ENCODE measurements around the gene CASKIN1.

DNA sequence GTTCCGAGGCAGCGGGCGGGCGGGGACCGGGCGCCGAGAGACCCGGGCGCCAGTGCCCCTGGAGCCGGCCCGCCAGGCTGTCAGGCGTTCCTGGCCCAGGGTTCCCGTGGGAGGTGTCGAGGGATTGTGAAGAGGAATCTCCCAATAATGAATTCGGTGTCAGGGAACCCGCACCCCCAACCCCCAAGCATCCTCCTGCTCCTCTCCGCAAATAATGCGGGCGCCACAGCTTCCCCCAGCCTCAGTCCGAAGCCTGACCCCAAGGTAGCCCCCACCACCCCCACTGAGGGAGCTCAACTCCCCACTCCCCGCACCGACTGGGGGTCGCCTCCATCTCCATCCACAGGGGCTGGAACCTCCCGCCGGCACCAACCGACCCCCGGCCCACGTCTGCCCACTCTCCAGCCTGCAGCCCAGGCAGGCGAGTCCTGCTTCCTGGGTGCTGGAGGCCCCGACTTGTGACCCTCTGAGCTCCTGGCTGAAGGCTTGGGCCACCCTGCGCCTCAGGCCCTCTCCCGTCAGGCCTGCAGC lies 641 bp upstream of the CASKIN1 start:
- TF ChIP-seq, protein P1, sequence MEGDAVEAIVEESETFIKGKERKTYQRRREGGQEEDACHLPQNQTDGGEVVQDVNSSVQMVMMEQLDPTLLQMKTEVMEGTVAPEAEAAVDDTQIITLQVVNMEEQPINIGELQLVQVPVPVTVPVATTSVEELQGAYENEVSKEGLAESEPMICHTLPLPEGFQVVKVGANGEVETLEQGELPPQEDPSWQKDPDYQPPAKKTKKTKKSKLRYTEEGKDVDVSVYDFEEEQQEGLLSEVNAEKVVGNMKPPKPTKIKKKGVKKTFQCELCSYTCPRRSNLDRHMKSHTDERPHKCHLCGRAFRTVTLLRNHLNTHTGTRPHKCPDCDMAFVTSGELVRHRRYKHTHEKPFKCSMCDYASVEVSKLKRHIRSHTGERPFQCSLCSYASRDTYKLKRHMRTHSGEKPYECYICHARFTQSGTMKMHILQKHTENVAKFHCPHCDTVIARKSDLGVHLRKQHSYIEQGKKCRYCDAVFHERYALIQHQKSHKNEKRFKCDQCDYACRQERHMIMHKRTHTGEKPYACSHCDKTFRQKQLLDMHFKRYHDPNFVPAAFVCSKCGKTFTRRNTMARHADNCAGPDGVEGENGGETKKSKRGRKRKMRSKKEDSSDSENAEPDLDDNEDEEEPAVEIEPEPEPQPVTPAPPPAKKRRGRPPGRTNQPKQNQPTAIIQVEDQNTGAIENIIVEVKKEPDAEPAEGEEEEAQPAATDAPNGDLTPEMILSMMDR (conservative IDR thresholded peaks at IDR 0.05; ENCODE audit: low read depth in 2 of 2): no peak
- TF ChIP-seq CREB1 (CRISPR knock-in tag; IDR thresholded peaks at IDR 0.05; ENCODE audit: low read depth): no peak
- TF ChIP-seq POLR2AphosphoS5 (IDR thresholded peaks at IDR 0.05; ENCODE audit: low read depth): no peak
- TF ChIP-seq JUNB (IDR thresholded peaks at IDR 0.05; ENCODE audit: unreplicated experiment): no peak
- TF ChIP-seq, protein P2, sequence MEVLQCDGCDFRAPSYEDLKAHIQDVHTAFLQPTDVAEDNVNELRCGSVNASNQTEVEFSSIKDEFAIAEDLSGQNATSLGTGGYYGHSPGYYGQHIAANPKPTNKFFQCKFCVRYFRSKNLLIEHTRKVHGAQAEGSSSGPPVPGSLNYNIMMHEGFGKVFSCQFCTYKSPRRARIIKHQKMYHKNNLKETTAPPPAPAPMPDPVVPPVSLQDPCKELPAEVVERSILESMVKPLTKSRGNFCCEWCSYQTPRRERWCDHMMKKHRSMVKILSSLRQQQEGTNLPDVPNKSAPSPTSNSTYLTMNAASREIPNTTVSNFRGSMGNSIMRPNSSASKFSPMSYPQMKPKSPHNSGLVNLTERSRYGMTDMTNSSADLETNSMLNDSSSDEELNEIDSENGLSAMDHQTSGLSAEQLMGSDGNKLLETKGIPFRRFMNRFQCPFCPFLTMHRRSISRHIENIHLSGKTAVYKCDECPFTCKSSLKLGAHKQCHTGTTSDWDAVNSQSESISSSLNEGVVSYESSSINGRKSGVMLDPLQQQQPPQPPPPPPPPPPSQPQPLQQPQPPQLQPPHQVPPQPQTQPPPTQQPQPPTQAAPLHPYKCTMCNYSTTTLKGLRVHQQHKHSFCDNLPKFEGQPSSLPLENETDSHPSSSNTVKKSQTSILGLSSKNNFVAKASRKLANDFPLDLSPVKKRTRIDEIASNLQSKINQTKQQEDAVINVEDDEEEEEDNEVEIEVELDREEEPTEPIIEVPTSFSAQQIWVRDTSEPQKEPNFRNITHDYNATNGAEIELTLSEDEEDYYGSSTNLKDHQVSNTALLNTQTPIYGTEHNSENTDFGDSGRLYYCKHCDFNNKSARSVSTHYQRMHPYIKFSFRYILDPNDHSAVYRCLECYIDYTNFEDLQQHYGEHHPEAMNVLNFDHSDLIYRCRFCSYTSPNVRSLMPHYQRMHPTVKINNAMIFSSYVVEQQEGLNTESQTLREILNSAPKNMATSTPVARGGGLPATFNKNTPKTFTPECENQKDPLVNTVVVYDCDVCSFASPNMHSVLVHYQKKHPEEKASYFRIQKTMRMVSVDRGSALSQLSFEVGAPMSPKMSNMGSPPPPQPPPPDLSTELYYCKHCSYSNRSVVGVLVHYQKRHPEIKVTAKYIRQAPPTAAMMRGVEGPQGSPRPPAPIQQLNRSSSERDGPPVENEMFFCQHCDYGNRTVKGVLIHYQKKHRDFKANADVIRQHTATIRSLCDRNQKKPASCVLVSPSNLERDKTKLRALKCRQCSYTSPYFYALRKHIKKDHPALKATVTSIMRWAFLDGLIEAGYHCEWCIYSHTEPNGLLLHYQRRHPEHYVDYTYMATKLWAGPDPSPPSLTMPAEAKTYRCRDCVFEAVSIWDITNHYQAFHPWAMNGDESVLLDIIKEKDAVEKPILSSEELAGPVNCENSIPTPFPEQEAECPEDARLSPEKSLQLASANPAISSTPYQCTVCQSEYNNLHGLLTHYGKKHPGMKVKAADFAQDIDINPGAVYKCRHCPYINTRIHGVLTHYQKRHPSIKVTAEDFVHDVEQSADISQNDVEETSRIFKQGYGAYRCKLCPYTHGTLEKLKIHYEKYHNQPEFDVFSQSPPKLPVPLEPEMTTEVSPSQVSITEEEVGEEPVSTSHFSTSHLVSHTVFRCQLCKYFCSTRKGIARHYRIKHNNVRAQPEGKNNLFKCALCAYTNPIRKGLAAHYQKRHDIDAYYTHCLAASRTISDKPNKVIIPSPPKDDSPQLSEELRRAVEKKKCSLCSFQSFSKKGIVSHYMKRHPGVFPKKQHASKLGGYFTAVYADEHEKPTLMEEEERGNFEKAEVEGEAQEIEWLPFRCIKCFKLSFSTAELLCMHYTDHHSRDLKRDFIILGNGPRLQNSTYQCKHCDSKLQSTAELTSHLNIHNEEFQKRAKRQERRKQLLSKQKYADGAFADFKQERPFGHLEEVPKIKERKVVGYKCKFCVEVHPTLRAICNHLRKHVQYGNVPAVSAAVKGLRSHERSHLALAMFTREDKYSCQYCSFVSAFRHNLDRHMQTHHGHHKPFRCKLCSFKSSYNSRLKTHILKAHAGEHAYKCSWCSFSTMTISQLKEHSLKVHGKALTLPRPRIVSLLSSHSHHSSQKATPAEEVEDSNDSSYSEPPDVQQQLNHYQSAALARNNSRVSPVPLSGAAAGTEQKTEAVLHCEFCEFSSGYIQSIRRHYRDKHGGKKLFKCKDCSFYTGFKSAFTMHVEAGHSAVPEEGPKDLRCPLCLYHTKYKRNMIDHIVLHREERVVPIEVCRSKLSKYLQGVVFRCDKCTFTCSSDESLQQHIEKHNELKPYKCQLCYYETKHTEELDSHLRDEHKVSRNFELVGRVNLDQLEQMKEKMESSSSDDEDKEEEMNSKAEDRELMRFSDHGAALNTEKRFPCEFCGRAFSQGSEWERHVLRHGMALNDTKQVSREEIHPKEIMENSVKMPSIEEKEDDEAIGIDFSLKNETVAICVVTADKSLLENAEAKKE (CRISPR knock-in tag; IDR thresholded peaks at IDR 0.05): no peak
- TF ChIP-seq EZH2 (IDR thresholded peaks at IDR 0.05; ENCODE audit: low read depth, unreplicated experiment): no peak
- TF ChIP-seq, protein P3, sequence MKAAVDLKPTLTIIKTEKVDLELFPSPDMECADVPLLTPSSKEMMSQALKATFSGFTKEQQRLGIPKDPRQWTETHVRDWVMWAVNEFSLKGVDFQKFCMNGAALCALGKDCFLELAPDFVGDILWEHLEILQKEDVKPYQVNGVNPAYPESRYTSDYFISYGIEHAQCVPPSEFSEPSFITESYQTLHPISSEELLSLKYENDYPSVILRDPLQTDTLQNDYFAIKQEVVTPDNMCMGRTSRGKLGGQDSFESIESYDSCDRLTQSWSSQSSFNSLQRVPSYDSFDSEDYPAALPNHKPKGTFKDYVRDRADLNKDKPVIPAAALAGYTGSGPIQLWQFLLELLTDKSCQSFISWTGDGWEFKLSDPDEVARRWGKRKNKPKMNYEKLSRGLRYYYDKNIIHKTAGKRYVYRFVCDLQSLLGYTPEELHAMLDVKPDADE (IDR thresholded peaks at IDR 0.05): no peak
- no peak for TF ChIP-seq EZH2phosphoT487 (IDR thresholded peaks at IDR 0.05; ENCODE audit: unreplicated experiment)
- TF ChIP-seq, protein P4, sequence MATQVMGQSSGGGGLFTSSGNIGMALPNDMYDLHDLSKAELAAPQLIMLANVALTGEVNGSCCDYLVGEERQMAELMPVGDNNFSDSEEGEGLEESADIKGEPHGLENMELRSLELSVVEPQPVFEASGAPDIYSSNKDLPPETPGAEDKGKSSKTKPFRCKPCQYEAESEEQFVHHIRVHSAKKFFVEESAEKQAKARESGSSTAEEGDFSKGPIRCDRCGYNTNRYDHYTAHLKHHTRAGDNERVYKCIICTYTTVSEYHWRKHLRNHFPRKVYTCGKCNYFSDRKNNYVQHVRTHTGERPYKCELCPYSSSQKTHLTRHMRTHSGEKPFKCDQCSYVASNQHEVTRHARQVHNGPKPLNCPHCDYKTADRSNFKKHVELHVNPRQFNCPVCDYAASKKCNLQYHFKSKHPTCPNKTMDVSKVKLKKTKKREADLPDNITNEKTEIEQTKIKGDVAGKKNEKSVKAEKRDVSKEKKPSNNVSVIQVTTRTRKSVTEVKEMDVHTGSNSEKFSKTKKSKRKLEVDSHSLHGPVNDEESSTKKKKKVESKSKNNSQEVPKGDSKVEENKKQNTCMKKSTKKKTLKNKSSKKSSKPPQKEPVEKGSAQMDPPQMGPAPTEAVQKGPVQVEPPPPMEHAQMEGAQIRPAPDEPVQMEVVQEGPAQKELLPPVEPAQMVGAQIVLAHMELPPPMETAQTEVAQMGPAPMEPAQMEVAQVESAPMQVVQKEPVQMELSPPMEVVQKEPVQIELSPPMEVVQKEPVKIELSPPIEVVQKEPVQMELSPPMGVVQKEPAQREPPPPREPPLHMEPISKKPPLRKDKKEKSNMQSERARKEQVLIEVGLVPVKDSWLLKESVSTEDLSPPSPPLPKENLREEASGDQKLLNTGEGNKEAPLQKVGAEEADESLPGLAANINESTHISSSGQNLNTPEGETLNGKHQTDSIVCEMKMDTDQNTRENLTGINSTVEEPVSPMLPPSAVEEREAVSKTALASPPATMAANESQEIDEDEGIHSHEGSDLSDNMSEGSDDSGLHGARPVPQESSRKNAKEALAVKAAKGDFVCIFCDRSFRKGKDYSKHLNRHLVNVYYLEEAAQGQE (IDR thresholded peaks at IDR 0.05; ENCODE audit: unreplicated experiment): no peak

Data from GM23338 (cell line).